GM19397 (cell line): Measurements from ENCODE around the gene HSD17B12.
"Not testable (repeated sequence)": the region's sequence is repeated elsewhere in the genome, so short reads cannot be mapped to it uniquely, and the experiment has no call there.

Source experiments
- ATAC-seq: cut with Tn5 transposase; IDR thresholded peaks from one replicate; pipeline ENCODE4 v1.9.1; 2021; ENCODE audit warnings: mild to moderate bottlenecking, moderate library complexity; ENCODE audit not compliant: unreplicated experiment

HSD17B12 gene

DNA sequence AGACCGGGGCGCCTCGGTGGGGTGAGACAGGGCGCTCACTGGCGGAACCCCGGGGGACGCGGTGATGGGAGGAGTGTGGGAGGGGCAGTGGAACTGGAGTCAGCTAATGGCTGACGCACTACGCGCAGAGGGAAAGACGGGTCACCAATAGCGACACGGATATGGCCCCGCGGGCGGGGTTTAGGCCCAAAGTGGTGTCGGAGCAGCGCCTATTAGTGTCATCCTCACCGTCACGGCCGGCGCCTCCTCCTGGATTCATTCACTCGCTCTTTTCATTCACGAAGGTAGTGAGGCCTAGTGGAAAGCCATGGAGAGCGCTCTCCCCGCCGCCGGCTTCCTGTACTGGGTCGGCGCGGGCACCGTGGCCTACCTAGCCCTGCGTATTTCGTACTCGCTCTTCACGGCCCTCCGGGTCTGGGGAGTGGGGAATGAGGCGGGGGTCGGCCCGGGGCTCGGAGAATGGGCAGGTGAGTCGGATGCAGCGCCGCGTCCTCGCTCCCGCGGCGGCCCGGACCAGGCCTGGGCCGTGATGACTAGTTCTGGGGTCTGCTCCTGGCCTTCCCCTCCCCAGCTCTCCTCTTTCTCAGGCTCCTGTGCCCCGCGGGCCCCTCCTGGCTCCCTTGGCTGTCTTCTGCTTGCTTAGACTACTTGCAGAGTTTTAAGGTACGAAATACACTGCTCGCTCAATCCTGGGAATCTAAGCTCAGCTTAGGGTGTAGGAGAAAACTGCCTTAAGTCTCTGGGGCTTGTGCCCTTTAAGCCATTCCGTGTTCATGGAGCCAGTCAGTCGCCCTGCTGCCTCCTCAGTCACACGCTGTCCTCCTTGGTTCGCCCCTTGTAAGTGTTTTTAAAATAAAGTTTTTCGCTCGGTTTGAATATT lies at the start of gene HSD17B12:
TSS of gene HSD17B12 (plus strand) at position 218 of the 880 bp plus-strand sequence. CDS start at position 308, 90 bp downstream.
- peak; percentile 96 for ATAC-seq

DNA sequence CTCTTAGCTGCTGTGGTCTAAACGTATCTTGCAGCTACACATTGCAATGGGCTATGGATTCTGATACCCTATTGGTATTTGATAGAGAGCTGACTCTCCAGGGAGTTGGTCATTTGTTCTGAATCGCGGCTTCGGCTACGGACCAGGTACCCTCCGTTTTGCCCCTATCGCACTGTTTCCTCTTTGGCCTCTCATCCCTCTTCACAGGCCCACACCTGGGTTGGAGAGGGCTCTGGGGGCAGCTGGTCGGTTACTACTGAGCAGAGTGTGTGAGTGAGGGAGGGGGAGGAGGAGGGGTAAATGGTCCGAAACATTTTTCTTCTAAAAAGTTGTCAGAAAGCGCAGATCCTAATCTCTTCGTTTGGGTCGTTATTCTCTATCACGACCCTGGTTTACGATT lies 48.8 kb upstream of the HSD17B12 start:
- no peak for ATAC-seq

DNA sequence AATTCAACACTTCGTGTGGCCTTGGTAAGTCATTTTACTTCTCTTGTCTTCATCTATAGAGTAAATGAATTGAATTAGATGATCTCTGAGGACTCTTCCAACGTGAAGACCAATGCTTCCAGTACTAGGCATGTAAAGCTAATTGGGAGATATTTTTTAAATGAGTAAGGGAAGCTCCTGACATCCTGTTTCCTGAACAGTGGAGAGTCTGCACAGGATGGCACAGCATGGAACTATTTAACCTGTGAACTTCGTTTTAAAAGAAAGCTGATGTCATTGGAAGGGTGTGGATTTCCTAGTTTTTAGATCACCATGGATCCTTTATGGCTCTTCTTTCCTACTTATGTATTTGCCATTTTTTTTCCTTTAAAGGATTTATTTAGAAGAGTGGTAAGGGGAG lies 48.4 kb upstream of the HSD17B12 start:
- no peak for ATAC-seq

DNA sequence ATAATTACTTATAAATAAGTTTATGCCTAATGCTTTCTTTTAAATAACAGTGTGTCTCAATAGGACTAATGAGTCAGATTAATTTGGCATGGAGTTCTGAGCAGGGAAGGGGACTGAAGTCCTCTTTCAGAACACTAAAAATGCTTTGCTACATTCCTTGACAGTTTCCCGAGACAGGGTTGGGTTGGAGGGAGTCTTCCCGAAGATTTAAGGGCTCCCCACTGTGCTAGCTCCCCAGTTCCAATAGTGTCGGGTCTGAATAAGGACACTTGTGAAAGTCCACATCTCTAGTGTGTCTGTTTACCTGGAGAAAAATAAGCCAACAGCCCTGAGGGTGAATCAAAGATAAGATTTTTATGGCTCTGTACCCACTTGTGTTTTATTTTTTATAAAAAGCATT lies 41.8 kb upstream of the HSD17B12 start:
- ATAC-seq = no peak

DNA sequence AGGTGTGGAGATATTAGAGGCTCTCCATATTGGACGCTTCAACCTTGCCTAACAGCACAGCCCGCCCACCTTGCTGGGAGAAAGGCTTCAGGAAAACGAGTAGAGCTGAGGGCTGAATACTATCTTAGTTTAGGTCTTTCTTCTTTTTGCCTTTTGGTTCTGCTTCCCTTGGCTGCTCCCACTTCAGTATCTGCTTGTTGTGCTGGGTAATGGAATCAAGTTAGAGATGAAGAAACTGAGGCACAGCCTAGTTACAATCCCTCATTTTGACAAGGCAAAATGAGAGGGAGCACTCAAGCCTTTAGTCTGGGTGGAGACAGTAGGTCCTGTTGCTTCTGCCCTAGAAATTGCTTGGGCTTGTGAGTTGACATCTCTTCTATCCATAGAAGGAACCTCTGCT lies 41.3 kb upstream of the HSD17B12 start:
- ATAC-seq = no peak

DNA sequence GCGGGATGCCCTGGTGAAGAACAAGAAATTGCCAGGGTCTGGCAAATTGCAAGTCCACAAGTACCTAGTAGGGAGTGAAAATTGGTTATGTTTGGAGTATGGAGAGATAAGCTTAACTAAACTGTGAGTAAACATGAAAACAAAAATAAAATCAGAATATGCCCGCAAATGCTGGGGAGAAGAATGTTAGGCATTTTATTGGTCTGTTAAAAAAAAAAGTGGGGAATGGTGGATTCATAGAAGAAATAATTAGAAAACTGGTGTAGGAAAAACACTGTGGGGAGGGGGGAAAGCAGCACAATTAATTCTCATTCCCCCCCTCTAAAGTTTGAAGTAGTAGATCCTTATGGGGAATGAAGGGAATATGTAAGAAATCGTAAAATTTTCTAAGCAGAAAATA lies 40.6 kb upstream of the HSD17B12 start:
- no peak for ATAC-seq

DNA sequence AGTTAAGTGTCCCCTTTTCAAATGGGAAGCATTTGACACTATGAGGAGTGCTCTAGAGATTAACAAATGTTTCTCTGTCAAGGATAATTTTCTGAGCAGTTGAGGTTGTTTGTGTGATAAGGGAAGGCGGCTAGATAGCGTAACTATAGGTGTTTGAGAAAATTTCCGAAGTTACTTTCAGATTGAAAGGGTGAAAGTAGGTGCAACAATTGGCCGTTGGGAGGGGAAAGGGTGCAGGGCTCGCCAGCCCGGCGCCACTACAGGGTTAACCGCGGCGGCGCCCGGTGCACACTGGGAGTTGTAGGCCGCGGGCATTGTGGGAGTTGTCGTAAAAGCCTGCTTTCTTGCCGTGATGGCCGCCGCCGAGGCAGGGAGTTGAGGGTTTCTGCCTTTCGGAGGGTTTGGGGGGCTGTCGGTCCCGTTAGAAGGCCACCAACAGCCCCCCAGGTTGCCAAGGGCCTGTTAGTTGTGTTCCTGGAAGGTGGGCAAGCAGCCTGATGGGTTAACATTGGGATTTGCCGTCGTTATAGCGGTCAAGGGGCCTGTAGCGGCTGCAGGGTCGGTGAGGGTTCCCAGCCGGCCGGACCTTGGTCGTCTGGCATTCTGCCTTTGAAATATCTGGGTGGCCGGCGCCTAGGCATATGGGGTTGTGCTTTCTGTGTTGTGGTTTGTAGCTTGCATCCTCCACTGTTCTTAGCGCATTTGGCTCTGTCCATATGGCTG lies 36.5 kb upstream of the HSD17B12 start:
- ATAC-seq = peak; percentile 100

DNA sequence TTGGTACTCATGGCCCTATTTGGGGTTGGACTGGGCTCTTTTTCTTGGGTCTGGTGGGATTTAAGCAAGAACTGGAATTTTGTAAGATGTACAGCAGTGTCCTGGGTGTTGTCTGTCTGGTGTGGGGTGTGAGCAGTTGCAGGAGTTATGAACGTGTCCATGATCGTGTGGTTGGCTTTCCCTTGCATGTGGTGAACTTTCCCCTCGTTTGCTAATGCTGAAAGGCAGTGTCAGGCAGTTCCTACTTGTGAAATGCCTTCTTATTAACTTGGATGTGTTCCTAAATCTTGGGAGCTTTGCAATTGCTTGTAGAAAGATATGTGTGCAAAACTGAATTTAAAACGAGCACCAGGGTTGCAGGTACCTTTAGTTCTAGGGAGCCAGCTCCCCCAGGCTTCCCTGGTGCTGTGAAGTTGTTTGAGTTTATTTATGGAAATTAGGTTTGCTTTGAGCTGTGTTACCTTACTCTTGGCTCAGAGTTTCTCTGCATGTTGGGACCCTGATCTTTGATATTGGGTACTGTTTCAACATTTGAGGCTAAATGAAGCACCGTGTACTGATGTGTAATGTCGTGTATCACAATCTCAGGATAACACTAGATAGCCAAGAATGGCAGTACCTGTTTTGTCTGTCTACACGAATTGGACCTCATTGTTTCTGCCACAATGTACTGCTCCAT lies 35.8 kb upstream of the HSD17B12 start:
- ATAC-seq = no peak

DNA sequence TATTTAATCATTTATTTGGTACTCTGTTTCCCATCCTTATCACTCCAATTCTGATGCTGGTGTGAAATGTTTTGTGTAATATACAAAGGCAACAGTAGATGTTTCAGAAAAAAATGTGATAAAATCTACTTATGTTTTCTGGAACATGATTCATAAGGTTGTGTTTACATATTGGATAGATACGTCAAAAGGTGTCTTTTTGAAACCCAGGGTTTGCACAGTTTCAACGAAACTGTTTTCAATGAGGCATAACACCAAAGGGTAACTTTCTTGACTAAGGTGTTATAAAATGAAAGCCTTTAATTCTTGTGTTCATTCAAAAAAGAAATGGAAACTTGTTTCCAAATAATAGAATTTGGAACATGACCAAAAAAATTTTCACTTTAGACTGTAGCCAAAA lies 33.8 kb upstream of the HSD17B12 start:
- no peak for ATAC-seq

DNA sequence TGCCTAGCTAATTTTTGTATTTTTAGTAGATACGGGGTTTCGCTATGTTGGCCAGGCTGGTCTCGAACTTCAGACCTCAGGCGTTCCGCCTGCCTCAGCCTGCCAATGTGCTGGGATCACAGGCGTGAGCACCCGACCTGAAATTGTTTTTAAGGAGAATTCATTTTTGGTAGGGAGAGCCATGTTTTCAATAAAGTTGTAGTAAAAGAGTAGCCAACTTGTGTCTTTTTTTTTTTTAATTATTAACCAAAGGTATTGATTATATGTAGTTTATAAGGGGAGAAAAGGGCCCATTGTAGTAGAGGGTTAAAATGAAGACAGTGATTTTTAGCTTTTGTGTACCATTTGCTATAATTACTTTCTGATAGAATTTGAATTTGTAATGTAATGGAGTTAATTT lies 31.6 kb upstream of the HSD17B12 start:
- ATAC-seq = no peak

DNA sequence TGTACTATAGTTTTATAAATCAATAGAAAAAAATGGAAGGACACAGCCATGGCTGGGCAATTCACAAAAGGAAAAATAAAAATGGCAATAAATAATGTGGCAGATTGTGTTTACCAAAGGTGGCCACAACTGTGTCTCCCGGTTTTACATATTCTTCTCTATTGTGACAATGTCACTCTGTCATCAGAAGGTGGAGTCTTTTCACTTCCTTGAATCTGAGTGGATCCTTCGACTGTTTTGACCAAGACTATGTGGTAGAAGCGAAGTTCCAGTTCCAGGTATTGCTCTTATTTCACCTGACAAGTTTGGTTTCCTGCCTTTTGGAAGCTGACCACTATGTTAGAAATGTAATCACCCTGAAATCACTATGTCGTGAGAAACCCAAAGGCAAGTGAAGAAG lies 31.0 kb upstream of the HSD17B12 start:
- ATAC-seq = no peak

DNA sequence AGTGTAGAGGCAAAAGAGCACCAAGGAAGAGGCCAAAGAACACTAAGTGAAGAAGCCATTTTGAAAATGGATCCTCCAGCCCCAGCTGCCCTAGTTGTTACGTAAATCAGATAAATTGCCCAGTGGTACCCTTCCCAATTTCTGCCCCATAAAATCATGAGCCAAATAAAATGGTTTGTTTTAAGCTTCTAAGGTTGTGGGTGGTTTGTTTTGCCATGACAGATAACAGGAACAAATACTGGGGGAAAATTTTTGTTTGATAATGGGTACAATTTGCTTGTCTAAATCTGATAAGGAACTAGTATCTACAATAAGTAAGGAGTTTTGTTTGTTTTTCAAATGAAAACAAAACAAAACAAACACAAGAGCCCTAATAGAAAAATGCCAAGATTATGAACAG lies 30.6 kb upstream of the HSD17B12 start:
- ATAC-seq = no peak

DNA sequence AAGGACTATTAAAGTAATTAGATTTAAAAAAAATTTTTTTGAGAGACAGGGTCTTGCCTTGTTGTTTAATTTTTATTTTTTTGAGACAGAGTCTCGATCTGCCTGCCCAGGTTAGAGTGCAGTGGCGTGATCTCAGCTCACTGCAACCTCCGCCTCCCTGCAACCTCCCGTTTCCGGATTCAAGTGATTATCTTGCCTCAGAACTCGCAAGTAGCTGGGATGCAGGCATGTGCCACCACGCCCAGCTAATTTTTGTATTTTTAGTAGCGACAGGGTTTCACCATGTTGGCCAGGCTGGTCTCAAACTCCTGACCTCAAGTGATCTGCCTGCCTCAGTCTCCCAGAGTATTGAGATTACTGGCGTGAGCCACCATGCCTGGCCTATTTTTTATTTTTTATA lies 17.5 kb upstream of the HSD17B12 start:
- ATAC-seq = not testable (repeated sequence)

DNA sequence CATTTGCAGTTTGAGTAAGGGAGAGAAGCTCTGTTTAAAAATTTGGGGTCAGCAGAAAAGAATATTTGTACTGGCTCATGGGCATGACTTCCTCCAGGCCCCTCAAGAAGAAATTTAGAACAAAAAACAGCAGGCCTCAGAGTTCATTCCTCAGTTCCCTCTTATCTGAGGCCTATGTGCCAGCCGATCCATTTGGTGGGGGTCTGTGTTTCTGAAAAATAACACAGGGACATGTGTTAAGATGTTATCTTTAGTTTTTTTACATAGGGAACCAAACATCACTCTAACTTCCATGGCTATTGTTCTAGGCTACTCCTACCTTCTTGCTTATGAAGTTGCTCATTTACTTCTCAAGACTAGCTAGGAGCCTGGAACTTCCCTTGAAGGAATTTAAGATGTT lies 16.2 kb upstream of the HSD17B12 start:
- ATAC-seq = no peak

DNA sequence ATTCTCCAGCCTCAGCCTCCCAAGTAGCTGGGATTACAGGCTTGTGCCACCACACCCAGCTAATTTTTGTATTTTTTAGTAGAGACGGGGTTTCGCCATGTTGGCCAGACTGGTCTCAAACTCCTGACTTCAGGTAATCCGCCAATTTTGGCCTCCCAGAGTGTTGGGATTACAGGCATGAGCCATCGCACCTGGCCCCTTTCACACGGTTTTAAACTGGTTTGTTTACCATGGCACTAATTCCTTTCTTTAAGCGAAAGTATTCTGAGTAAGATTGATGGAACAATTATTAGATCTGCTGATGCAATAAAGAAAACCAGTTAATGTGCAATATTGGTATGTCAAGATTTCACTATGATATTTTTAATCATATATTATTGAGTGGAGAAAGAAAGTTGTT lies 9.3 kb upstream of the HSD17B12 start:
- not testable (repeated sequence) for ATAC-seq

DNA sequence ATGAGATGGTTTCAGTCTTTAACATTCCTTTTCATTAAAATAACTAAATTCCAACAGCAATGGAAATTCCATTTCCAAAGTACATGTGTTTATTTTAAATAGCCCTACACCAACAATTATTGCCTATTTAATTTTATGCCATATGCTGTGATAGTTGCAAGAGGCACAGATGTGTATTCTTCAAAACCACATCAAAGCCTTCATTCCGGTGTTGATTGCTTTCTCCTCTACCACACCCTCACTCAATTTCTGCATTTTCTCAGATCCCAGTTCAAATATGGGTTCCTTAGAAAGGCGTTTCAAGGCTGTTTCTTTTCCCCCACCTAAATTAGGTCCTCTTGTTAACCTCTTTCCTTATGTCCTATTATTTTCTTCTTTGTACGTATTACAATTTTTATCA lies 6.0 kb upstream of the HSD17B12 start:
- no peak for ATAC-seq

DNA sequence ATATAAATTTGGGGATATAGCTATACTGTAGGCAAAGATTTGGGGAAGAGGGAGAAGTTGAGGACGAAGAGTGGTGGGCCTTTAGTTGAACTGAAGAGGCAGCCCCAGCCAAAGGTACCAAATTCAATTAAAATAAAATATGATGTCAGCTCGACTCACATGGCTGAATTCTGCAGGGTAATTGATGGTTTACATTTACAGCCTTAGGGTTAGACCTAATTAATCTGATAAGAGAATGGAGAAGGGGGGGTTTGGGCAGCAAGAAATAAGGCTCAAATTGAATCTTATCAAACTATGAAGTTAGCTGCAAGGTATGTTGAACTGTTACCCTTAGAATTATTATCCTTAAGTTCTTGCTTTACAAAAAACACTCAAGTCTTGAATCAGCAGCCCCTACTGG lies 3.6 kb upstream of the HSD17B12 start:
- no peak for ATAC-seq

DNA sequence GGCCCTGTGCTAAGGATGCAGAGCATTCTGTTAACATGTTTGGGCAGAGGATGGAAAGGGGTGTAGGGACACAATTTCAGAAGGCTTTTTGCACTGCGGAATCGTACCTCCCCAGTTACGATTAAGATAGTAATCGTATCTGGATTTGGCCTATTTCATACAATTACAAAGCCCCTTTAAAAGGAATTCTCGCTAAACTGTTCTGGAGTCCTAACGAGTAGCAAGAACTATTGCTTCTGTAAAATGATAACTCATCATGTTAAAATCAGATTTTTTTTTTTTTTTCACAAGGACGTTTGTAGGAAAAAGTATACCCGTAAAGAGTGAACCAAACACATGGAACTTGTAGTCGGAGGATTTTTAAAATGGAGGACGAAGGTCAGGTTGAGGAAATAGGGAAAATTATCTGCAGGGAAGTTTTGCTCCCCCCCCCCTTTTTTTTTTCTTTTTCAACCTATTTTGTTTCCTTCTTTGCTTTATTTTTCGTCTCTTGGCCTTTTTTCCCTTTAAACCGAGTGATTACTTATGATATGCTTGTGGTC lies 934 bp downstream of the HSD17B12 start:
- ATAC-seq = no peak

DNA sequence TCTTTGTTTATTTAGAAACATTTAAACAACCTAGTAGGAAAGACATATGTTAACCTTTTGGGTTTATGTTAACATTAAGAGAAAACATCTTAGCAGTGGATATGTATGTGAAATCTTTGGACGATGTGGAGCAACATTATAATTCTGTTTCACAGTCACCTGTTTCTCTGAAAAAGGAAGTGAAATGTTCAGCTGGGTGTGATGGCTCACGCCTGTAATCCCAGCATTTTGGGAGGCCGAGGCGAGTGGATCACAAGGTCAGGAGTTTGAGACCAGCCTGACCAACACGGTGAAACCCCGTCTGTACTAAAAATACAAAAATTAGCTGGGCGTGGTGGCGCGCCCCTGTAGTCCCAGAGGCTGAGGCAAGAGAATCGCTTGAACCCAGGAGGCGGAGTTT lies 1.5 kb downstream of the HSD17B12 start:
- ATAC-seq = not testable (repeated sequence)

DNA sequence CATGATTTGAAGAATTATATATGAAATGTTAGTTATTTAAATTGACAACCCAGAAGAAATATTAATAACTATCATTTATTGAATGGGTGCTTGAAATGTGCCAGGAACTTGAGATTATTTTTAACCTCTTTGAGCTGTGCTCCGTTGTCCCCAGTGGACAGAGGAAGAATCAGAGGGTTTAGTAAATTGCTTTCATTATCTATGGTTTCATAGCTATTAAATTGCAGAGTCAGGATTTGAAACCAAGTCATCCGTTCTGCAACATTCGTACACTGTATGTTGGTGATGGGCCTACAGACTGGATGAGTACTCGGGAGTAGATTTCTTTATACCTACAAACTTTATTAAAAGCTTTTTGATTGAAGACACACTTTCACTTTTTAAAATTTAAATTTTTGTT lies 4.9 kb downstream of the HSD17B12 start:
- ATAC-seq = no peak

DNA sequence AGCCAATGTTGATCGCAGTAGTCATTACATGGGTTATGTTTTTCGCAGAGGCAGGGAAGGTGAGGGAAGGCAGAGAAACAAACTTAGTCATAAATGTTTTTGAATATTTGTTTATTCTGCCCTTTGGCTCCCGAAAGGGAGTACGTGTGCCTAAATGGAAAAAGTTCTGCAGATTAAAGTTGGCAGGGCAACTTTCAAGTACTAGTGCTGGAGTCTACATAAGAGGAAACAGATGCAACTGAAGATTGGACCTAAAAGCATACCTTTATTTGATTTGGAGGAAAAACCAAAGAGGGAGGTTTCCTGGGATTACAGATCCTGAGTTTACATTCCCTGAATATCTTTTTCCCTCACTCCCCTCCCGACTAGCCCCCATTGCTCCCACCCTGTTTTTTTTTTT lies 5.7 kb downstream of the HSD17B12 start:
- no peak for ATAC-seq
